Glutamatergic neuron (in vitro differentiated cells): Measurements from ENCODE around the gene CYP4B1. TPM values are rescaled to one million over a fixed set of nuclear protein-coding genes. Genes with fewer than 3 reads are reported as not detected.
"Not testable (repeated sequence)": the region's sequence is repeated elsewhere in the genome, so short reads cannot be mapped to it uniquely, and the experiment has no call there.

Experiments
- DNase-seq: peaks from one replicate; pipeline ENCODE4 v3.0.0; 2022
- H3K27ac Mint-ChIP-seq: one replicate; pipeline ENCODE4 v1.8.0; 2020; ENCODE audit warnings: mild to moderate bottlenecking, mixed read lengths, inconsistent platforms; ENCODE audit not compliant: unreplicated experiment
- H3K27me3 Mint-ChIP-seq: one replicate; pipeline ENCODE4 v1.8.0; 2020; ENCODE audit warnings: mild to moderate bottlenecking, moderate library complexity, mixed read lengths, inconsistent platforms; ENCODE audit not compliant: unreplicated experiment
- H3K36me3 Mint-ChIP-seq: one replicate; pipeline ENCODE4 v1.8.0; 2020; ENCODE audit warnings: mild to moderate bottlenecking, mixed read lengths, inconsistent platforms; ENCODE audit not compliant: unreplicated experiment
- H3K4me1 Mint-ChIP-seq: one replicate; pipeline ENCODE4 v1.8.0; 2020; ENCODE audit warnings: mild to moderate bottlenecking, low read depth, mixed read lengths, inconsistent platforms; ENCODE audit not compliant: unreplicated experiment
- H3K4me3 Mint-ChIP-seq: one replicate; pipeline ENCODE4 v1.8.0; 2020; ENCODE audit warnings: mild to moderate bottlenecking, mixed read lengths, inconsistent platforms; ENCODE audit not compliant: unreplicated experiment
- H3K9me3 Mint-ChIP-seq: one replicate; pipeline ENCODE4 v1.8.0; 2020; ENCODE audit warnings: mild to moderate bottlenecking, moderate library complexity, mixed read lengths, inconsistent platforms; ENCODE audit not compliant: unreplicated experiment
- CTCF ChIP-seq: fragments of 200-600 bp; sonication (generic); IDR thresholded peaks from one replicate; pipeline ENCODE4 v1.5.0; 2021; ENCODE audit not compliant: partially characterized antibody, unreplicated experiment
- total RNA-seq: library from RNA; stranded (reverse); fragmentation: NEBNext Ultra II Directional; extraction: Animal tissue kit (Norgen Biotek cat#: 25700); gene quantifications from one replicate; pipeline ENCODE4 v1.2.1, GENCODE V29; 2021; ENCODE audit not compliant: unreplicated experiment

CYP4B1 gene
- total RNA-seq, 1 donor from 2014 or later = not detected

- H3K36me3 Mint-ChIP-seq = peaks cover 11% of the 10 kb centered on the region
- H3K27me3 Mint-ChIP-seq = peaks cover 2% of the 10 kb centered on the region
- H3K9me3 Mint-ChIP-seq = peaks cover 10% of the 10 kb centered on the region
- no peak overlapping the region for H3K27ac Mint-ChIP-seq
- no peak for TF ChIP-seq CTCF
- H3K4me1 Mint-ChIP-seq = no peaks in the 10 kb centered on the region
- H3K4me3 Mint-ChIP-seq = no peak overlapping the region
- no peak for DNase-seq
Observed at GRCh38 chr1:46772571-46772970, 26.3 kb upstream of the CYP4B1 start.

GRCh38 chr1:46774297-46774696, 24.5 kb upstream of the CYP4B1 start:
- Mint-ChIP-seq H3K9me3 (peaks cover 9% of the 10 kb centered on the region), H3K27me3 (no peaks in the 10 kb centered on the region), H3K4me3 (no peak overlapping the region), H3K36me3 (peaks cover 11% of the 10 kb centered on the region), H3K4me1 (no peaks in the 10 kb centered on the region), H3K27ac (no peak overlapping the region)
- no peak for TF ChIP-seq CTCF
- DNase-seq = no peak

GRCh38 chr1:46778456-46778855, 20.4 kb upstream of the CYP4B1 start:
- not testable (repeated sequence) for H3K27ac Mint-ChIP-seq, H3K36me3 Mint-ChIP-seq, H3K9me3 Mint-ChIP-seq, H3K4me3 Mint-ChIP-seq, H3K27me3 Mint-ChIP-seq, DNase-seq, H3K4me1 Mint-ChIP-seq

GRCh38 chr1:46784666-46785065, 14.2 kb upstream of the CYP4B1 start:
- H3K4me3 Mint-ChIP-seq = no peak overlapping the region
- H3K4me1 Mint-ChIP-seq = no peaks in the 10 kb centered on the region
- H3K27me3 Mint-ChIP-seq = peaks cover 2% of the 10 kb centered on the region
- DNase-seq = no peak
- no peak overlapping the region for H3K27ac Mint-ChIP-seq
- TF ChIP-seq CTCF = no peak
- peaks cover 10% of the 10 kb centered on the region for H3K9me3 Mint-ChIP-seq
- peaks cover 13% of the 10 kb centered on the region for H3K36me3 Mint-ChIP-seq

GRCh38 chr1:46788634-46789033, 10.2 kb upstream of the CYP4B1 start:
- H3K27ac Mint-ChIP-seq, H3K9me3 Mint-ChIP-seq, H3K4me1 Mint-ChIP-seq, H3K27me3 Mint-ChIP-seq, H3K4me3 Mint-ChIP-seq, H3K36me3 Mint-ChIP-seq, DNase-seq: not testable (repeated sequence)

GRCh38 chr1:46790446-46791101, 8.3 kb upstream of the CYP4B1 start:
- no peak overlapping the region for H3K4me3 Mint-ChIP-seq
- H3K4me1 Mint-ChIP-seq = no peaks in the 10 kb centered on the region
- peaks cover 10% of the 10 kb centered on the region for H3K36me3 Mint-ChIP-seq
- H3K27me3 Mint-ChIP-seq = no peaks in the 10 kb centered on the region
- H3K27ac Mint-ChIP-seq = no peak overlapping the region
- TF ChIP-seq CTCF = no peak
- no peak for DNase-seq
- peaks cover 3% of the 10 kb centered on the region for H3K9me3 Mint-ChIP-seq
